PC-3 (cell line): ENCODE data around the gene OR1E1.

Experiments
- EZH2 ChIP-seq: fragments of 300-600 bp; sonication (generic); IDR thresholded peaks from one replicate; pipeline ENCODE4 v1.6.1; 2017; ENCODE audit warnings: antibody characterized with exemption, mild to moderate bottlenecking, low read length; ENCODE audit not compliant: unreplicated experiment
- EZH2phosphoT487 ChIP-seq: fragments of 300-600 bp; sonication (generic); IDR thresholded peaks from 2 replicates; pipeline ENCODE4 v1.6.1; 2018; ENCODE audit warnings: mild to moderate bottlenecking, antibody characterized with exemption, low read length, borderline replicate concordance
- TF ChIP-seq, protein P1 (sequence below): fragments of 300-600 bp; sonication (generic); conservative IDR thresholded peaks from 2 replicates; pipeline ENCODE4 v1.5.1; 2017; ENCODE audit warnings: antibody characterized with exemption, low read depth, mild to moderate bottlenecking, low read length

DNA sequence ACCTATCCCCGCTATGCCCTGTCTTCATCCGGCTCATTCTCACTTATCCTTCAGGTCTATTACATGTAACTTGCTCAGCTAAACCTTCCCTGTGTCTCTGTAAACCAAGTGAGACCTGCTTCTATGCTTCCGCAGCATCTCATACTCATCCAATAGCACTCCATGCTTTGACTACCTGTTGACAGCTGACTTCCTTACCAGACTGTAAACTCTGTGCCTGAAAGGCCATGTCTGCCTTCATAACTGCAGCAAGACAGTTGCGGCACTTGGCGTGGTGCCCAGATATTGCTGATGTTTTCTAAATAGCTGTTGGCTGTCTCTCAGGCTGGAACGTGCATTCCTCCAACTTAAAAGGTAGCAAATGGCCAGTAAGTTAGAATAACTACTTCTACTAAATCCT, 1.8 kb upstream of the OR1E1 start:
- TF ChIP-seq, protein P1, sequence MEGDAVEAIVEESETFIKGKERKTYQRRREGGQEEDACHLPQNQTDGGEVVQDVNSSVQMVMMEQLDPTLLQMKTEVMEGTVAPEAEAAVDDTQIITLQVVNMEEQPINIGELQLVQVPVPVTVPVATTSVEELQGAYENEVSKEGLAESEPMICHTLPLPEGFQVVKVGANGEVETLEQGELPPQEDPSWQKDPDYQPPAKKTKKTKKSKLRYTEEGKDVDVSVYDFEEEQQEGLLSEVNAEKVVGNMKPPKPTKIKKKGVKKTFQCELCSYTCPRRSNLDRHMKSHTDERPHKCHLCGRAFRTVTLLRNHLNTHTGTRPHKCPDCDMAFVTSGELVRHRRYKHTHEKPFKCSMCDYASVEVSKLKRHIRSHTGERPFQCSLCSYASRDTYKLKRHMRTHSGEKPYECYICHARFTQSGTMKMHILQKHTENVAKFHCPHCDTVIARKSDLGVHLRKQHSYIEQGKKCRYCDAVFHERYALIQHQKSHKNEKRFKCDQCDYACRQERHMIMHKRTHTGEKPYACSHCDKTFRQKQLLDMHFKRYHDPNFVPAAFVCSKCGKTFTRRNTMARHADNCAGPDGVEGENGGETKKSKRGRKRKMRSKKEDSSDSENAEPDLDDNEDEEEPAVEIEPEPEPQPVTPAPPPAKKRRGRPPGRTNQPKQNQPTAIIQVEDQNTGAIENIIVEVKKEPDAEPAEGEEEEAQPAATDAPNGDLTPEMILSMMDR, result no peak
- TF ChIP-seq EZH2, result no peak
- TF ChIP-seq EZH2phosphoT487, result no peak
